GM10266 (cell line): ENCODE measurements around the gene CEP104.

Experiments
- DNase-seq: peaks from one replicate; pipeline ENCODE4 v3.0.0; 2012; ENCODE audit errors: extremely low spot score
- TF ChIP-seq, protein P1 (sequence below): IDR thresholded peaks from 2 replicates; pipeline ENCODE4 v1.5.1; 2012; ENCODE audit warnings: mild to moderate bottlenecking, low read depth; ENCODE audit not compliant: control insufficient read depth, insufficient read depth; ENCODE audit errors: missing control alignments

The CEP104 gene

DNA sequence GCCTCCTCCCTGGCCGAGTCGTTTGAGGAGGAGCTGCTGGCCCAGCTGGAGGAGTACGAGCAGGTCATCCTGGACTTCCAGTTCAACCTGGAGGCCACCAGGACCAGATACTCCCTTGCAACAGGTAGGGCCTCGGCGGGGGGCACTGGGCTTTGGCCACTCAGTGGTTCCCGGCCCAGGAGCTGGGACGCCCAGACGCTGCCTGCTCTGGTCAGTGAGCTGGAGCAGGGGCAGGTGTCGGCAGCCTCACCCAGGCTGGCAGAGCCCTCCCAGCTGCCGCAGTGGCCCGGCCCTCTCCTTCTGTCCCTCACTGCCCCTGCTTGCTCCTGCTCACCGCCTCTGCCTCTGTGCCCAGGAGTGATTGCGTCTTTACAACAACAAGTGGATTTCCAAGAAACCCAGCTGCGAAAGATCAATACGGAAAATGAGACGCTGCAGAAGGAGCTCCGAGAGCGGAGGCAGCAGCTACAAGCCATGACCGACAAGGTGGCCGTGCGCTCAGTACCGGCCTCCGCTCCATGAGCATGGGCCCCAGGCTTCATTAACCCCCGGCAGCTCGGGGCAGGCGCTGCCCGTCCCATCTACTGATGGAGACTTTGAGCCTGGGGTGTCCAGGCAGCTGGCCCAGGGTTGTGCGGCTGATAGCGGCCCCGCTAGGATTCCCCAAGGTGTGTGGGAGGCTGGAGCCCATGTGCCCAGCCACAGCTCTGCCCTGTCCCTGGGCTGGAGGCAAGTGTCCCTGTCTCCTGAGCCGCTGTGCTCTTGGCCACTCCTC lies 93.5 kb downstream of the CEP104 start:
- DNase-seq = no peak
- TF ChIP-seq, protein P1, sequence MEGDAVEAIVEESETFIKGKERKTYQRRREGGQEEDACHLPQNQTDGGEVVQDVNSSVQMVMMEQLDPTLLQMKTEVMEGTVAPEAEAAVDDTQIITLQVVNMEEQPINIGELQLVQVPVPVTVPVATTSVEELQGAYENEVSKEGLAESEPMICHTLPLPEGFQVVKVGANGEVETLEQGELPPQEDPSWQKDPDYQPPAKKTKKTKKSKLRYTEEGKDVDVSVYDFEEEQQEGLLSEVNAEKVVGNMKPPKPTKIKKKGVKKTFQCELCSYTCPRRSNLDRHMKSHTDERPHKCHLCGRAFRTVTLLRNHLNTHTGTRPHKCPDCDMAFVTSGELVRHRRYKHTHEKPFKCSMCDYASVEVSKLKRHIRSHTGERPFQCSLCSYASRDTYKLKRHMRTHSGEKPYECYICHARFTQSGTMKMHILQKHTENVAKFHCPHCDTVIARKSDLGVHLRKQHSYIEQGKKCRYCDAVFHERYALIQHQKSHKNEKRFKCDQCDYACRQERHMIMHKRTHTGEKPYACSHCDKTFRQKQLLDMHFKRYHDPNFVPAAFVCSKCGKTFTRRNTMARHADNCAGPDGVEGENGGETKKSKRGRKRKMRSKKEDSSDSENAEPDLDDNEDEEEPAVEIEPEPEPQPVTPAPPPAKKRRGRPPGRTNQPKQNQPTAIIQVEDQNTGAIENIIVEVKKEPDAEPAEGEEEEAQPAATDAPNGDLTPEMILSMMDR = no peak

DNA sequence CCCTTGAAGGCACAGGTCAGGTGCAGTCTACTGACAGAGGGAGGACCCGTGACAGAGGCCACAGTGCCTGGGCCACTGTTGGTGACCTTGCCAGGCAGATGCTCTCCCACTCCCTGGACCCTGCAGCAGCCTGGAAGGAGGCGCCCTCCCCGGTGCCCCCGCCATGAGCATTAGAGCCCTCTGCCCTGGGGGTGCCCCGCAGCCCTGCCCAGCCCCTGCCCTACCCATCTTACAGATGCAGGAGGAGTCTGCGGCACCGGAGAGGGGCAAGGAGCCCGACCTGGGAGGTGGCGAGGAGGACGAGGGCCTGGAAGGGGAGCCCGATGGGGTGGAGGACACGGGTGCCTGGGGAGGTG lies 94.2 kb downstream of the CEP104 start:
- TF ChIP-seq, protein P1 = no peak
- DNase-seq = no peak

DNA sequence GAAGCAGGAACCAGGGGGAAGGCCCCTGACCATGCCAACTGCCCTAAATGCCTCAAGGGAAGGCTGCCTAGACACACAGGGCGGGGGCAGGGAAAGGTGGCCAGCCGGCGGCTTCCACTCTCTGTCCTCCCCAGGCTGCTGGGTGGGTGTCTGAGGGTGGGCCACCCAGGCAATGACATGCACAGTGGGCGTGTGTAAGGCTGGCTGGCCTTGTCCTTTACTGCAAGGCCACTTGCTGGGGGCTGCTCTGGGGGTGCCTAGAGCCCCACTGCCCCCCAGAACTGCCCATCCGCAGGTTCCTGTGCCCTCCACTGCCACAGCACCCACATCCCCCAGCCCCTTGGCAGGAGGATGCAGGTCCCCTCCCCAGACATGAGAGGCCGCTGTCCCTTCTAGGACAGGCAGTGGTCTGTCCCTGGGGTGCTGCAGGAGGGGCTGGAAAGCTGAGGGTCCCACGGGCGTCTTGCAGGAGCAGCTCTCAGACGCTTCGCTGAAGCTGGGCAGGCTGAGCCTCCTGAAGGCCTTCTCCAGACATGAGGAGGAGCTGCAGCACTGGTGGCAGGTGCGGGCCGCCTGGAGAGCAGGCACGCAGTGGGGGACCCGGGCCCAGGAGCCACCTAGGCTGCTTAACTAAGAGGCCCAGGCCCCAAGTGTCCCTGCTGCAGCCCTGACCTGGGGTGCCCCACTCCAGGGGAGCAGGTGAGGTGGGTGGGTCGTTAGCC lies 94.7 kb downstream of the CEP104 start:
- no peak for DNase-seq

More for the DNA sequence above, 94.7 kb downstream of the CEP104 start:
- TF ChIP-seq, protein P1 = no peak
